Omental fat pad (tissue), 4 donors: ENCODE data around the gene GALE. TPM values are rescaled to one million over a fixed set of nuclear protein-coding genes. Genes with fewer than 3 reads are reported as not detected.

Experiments used
- ATAC-seq: fragments of 150-250 bp; one replicate; pipeline ENCODE4 v1.9.1; 2016; ENCODE audit warnings: mild to moderate bottlenecking, moderate library complexity; ENCODE audit not compliant: low FRiP score
- DNase-seq: peaks from one replicate; pipeline ENCODE4 v3.0.0-alpha.2; 2019; ENCODE audit warnings: low spot score
- CTCF ChIP-seq, 3 donors: fragments of 450-650 bp; IDR thresholded peaks; one replicate each; pipeline ENCODE4 v1.5.1; 2016 to 2017; ENCODE audit warnings: antibody characterized with exemption in 3 of 3, mild to moderate bottlenecking in 3 of 3, moderate library complexity in 2 of 3
- total RNA-seq, 4 donors: library from RNA; depleted of rRNA; stranded (reverse); fragments of >200 nt; gene quantifications; one replicate each; pipeline ENCODE4 v1.1.0, GENCODE V29; 2016

The GALE gene
- total RNA-seq, 4 donors from 2014 or later, result 15.6 to 19.4 (median 17.9) TPM

GRCh38 chr1:23817633-23818032 is 17.1 kb upstream of the GALE start:
- no peak for DNase-seq
- no peak for TF ChIP-seq CTCF (IDR thresholded peaks at IDR 0.05)
- ATAC-seq, result no peak

DNA sequence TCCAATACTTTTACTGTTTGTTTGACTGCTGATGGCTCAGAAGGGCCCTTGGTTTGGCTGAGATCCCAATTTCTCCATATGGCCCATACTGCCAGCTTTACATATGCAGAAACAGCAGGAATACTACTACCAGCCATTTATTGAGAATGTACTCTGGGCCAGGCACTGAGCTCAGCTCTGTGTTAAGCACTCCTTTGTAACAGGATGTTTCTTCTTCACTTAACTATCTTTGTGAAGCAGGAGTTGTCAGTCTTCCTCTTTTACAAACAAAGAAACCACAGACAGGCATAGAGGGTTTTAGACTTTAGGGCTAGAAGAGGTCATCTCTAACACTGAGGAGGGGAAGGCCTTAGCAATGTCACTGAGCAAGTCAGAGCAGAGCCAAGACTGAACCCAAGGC is 16.4 kb upstream of the GALE start:
- ATAC-seq (no peak), DNase-seq (no peak)
- no peak for TF ChIP-seq CTCF (IDR thresholded peaks at IDR 0.05)

GRCh38 chr1:23816361-23816760 is 15.8 kb upstream of the GALE start:
- no peak for DNase-seq
- no peak for ATAC-seq
- no peak for TF ChIP-seq CTCF (IDR thresholded peaks at IDR 0.05)

DNA sequence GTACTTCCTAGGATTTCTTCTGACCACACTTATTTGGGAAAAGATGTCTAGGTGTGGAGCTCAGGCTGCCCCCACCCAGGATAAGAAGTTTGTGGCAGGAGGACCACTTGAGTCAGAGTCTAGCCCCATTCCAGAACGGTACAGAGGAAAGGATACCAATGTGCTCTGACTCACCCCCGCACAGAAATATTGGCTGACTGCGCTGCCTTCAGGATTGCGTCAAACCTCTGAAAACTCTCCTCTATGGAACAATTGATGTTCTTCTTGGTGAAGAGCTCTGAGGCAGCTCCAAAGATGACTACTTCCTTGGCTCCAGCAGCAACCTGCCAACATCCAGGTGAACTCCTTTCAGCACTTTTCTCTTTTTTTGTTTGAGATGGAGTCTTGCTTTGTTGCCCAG is 13.5 kb upstream of the GALE start:
- DNase-seq, result no peak
- ATAC-seq, result no peak
- TF ChIP-seq CTCF (IDR thresholded peaks at IDR 0.05), result no peak

DNA sequence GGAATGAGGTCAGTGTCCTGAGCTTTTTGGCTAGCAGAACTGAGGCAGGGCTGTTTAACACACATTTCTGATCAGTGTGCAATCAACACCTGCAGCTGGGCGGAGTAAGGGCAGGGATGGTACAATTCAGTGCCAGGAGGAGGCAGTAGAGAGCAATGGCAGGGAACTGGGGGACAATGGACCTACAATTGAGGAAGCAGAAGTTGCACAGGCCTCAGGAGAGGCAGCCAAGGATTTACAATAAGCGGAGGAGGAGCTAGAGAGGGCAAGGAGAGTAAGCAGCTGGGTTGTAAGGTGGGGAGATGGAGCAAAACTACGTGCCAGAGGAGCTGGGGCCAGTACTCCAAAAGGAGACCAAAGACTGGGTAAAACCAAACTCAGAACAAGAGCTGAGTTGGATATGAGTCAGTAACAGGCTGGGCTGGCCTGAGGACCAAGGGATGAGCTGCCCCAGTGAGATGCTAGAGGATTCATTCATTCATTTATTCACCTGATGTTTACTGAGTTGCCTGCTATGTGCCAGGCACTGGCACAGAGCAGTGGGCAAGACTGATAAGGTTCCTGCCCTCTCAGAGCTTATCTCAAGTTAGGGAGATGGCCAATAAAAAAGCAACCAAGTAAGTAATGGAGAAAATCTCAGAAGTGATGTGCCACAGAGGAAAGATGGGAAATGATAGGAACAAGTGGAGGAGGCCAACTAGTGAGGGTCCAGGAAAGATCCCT is 10.4 kb upstream of the GALE start:
- no peak for ATAC-seq
- TF ChIP-seq CTCF (IDR thresholded peaks at IDR 0.05), result no peak
- no peak for DNase-seq

- no peak for TF ChIP-seq CTCF (IDR thresholded peaks at IDR 0.05)
- no peak for DNase-seq
- ATAC-seq, result peak; percentile 52
These were observed 9.2 kb upstream of the GALE start for GRCh38 chr1:23809751-23810171.

DNA sequence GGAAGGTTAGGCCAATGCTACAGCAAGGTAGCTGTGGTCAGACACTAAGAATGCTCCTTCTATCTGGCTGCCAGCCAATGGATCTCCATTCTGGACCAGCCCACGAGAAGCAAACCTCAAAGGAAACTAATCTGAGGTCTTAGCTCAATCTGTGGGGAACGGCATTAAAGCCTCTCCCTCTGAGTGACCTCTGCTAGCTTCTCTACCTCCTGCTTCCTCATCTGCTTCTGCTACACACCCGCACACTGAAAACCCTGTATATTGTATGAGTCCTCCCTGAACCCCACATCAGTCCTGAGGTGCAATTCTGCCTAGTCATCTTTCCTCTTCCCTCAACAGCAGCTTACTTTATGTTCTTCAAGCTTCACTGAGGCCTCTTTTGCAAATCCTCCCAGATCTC is 6.9 kb upstream of the GALE start:
- no peak for TF ChIP-seq CTCF (IDR thresholded peaks at IDR 0.05)
- DNase-seq (no peak), ATAC-seq (no peak)
